Omental fat pad (tissue), 4 donors: ENCODE data around the gene CLSTN1. TPM values are rescaled to one million over a fixed set of nuclear protein-coding genes. Genes with fewer than 3 reads are reported as not detected.

Experiments used
- ATAC-seq: fragments of 150-250 bp; one replicate; pipeline ENCODE4 v1.9.1; 2016; ENCODE audit warnings: mild to moderate bottlenecking, moderate library complexity; ENCODE audit not compliant: low FRiP score
- DNase-seq: peaks from one replicate; pipeline ENCODE4 v3.0.0-alpha.2; 2019; ENCODE audit warnings: low spot score
- total RNA-seq, 4 donors: library from RNA; depleted of rRNA; stranded (reverse); fragments of >200 nt; gene quantifications; one replicate each; pipeline ENCODE4 v1.1.0, GENCODE V29; 2016
- TF ChIP-seq, protein P1 (sequence below), 3 donors: fragments of 450-650 bp; IDR thresholded peaks; one replicate each; pipeline ENCODE4 v1.5.1; 2016 to 2017; ENCODE audit warnings: antibody characterized with exemption in 3 of 3, mild to moderate bottlenecking in 3 of 3, moderate library complexity in 2 of 3

CLSTN1 gene
- total RNA-seq, 4 donors from 2014 or later, result 28.3 to 41.0 (median 30.1) TPM

DNA sequence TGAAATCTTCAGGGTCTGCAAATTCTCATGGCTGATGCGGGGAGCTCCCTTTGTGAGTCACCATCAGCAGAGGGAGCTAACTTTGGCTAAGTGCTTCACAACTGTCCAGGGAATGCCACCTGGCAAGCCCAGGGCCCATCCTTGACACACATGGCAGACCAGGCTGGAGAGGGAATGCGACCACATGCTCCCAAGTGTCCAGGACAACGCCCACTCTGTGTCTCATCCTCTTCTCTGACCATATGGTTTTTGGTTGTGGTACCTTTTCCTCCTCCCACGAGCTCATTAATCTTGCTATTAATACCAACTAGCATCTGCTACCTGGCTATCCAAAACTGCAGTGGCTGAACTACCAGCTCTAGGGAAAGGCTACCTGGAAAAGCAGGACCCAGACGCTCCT is 37.1 kb upstream of the CLSTN1 start:
- TF ChIP-seq, protein P1, sequence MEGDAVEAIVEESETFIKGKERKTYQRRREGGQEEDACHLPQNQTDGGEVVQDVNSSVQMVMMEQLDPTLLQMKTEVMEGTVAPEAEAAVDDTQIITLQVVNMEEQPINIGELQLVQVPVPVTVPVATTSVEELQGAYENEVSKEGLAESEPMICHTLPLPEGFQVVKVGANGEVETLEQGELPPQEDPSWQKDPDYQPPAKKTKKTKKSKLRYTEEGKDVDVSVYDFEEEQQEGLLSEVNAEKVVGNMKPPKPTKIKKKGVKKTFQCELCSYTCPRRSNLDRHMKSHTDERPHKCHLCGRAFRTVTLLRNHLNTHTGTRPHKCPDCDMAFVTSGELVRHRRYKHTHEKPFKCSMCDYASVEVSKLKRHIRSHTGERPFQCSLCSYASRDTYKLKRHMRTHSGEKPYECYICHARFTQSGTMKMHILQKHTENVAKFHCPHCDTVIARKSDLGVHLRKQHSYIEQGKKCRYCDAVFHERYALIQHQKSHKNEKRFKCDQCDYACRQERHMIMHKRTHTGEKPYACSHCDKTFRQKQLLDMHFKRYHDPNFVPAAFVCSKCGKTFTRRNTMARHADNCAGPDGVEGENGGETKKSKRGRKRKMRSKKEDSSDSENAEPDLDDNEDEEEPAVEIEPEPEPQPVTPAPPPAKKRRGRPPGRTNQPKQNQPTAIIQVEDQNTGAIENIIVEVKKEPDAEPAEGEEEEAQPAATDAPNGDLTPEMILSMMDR (IDR thresholded peaks at IDR 0.05), result no peak
- DNase-seq (no peak), ATAC-seq (no peak)

DNA sequence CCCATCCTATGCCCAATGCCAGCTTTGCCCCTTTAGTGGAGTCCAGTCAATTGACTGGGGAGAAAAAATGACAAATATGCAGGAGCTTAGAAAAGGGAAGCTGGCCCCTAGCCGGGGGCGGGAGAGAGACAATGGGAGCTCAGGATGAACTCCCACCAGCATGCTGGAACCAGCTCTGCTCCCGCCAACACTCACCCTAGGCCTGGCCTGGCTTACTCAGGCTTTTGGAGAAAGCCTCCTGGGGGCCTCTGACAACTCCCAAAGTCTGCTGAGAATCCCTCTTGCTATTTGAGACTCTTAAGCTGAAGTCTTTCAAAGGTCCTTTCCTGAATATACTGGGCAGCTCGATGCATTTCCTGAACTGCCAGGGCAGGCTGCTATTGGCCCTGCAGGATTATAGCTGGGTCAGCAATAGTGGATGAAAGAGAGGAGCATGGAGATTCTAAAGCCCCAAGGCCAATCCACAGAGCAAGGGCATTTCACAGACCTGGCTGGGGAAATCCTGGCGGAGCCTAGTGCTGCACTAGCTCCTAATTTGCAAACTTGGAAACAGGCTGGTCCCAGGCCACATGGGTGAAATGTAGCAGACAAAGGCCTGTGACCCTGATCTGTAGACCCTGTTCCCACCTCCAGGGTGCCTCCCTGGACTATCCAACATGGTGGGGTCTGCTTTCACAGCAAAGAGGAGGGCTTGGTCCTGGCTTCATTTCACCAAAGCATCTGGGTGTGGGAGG is 35.7 kb upstream of the CLSTN1 start:
- TF ChIP-seq, protein P1 (IDR thresholded peaks at IDR 0.05), result no peak
- ATAC-seq (no peak), DNase-seq (no peak)

DNA sequence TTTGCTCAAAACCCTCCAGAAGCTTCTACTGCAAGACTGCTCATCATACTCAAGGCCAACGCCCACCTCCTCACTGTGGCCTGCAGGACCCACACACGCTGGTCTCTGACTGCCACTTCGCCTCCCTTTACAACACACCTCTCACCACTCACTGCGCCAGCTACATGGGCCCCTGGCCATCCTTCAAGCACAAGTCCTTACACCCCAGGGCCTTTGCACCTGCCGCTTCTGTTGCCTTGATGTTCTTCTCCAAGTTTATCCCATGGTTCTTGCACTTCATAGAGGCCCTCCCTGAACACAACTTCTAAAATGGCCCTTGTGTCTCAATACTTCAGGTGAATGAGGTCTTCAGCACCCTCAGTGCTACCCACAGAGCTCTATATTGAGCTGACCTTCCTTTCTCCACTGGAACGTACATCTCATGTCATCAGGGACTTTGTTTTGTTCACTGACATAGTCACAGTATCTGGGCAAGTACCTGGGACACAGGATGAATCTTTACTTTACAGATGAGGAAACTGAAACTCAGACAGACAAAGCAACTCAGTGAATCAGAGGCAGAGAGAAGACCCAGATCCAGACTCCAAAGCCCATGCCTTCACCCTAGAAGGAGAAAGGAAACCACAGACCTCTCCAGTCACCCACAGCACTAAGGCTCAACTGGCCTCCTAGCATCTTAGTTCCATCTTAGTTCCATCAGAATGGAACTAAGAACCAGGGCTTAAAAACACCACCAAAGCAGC is 34.7 kb upstream of the CLSTN1 start:
- DNase-seq, result no peak
- TF ChIP-seq, protein P1 (IDR thresholded peaks at IDR 0.05), result no peak
- no peak for ATAC-seq

DNA sequence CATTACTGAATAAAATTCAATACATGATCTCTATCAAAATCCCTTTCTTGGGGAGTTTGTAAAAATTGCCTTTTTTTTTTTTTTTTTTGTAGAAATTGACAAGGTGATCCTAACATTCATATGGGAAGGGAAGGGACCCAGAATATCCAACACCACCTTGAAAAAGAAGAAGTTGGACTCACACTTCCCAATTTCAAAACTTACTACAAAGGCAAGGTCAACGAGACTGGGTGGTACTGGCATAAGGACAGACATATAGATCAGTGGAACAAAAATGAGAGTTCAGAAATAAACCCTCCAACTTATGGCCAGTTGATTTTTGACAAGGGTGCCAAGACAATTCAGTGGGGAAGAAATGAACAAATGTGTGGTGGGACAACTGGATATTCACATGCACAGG is 31.4 kb upstream of the CLSTN1 start:
- TF ChIP-seq, protein P1 (IDR thresholded peaks at IDR 0.05), result no peak
- DNase-seq, result no peak
- ATAC-seq, result no peak

DNA sequence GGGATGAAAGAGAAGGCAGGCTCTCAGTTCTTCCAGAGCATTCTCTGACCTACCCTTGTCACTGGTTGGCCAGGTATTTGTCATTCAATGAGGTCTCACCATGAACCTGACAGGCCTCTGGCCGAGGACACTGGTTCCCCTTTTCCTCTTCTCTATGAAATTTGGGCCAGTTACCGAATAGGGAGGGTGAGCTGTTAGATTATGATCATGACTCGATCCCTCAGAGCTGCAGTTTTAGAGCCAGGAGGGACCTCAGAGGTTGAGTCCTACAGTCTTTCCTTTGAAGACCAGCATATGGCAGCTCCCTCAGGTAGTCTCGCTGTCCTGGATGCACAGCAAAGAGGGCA is 29.5 kb upstream of the CLSTN1 start:
- ATAC-seq (no peak), DNase-seq (no peak)
- TF ChIP-seq, protein P1 (IDR thresholded peaks at IDR 0.05), result no peak

DNA sequence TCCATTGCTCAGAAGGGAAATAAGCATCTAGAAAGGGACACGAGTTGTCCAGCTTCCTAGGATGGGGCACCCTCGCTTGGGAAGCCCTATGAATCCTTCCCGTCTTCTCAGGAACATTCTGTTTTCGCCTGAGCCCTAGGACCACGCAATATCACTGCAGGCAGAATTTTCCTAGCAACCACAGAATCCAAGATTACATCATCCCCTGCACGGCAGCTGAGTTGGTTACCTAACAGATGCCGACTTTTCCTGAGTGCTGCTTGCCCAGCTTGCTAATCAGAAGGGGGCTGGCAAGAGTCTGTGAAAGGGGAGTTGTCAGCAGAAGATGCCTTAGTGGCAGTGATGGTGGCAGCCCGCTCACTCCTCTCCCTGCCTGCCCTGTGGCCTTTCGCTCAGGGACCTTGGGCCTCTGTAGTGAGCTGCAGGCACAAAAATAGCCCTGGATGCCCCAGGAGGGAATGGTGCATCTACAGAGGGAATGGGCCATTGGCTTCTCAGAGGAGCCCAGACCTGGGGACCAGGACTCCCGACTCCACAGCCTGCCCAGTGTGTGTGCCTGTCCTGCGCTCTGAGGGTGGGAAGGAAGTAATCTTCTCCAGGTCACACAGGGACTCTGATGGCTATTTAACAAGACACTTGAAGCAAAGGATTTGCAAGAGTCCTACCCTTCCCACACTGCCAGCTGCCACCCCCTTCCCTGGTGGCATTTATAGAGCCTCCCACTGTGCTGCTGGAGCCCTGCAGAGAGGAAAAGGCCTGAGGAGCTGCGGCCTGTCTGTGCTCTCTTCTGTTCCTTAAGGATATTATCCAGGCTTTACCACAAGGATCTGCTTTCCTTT is 28.9 kb upstream of the CLSTN1 start:
- TF ChIP-seq, protein P1 (IDR thresholded peaks at IDR 0.05), result no peak
- ATAC-seq (peak; percentile 84), DNase-seq (no peak)
